ENCODE results near the gene IL15RA.

DNA sequence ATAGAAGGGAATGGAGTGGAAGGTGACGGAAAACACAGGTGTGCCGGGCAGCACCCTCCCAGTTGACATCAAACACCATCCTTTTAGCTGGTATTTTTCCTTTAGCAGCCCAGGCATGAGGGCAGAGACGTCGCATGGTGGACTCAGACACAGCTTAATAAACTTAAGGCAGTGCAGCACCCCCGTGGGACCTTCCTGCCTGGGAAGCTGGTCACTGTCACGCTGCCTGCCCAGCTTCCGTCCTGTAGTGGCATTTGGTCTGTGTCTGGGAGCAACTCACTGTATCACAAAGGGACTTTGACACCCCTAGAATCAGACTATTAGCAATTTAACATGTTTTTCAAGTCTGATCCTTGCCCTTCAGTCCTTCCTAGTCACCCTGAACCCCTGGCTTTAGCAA lies 35.8 kb downstream of the IL15RA start:
- TF ChIP-seq, protein P1, sequence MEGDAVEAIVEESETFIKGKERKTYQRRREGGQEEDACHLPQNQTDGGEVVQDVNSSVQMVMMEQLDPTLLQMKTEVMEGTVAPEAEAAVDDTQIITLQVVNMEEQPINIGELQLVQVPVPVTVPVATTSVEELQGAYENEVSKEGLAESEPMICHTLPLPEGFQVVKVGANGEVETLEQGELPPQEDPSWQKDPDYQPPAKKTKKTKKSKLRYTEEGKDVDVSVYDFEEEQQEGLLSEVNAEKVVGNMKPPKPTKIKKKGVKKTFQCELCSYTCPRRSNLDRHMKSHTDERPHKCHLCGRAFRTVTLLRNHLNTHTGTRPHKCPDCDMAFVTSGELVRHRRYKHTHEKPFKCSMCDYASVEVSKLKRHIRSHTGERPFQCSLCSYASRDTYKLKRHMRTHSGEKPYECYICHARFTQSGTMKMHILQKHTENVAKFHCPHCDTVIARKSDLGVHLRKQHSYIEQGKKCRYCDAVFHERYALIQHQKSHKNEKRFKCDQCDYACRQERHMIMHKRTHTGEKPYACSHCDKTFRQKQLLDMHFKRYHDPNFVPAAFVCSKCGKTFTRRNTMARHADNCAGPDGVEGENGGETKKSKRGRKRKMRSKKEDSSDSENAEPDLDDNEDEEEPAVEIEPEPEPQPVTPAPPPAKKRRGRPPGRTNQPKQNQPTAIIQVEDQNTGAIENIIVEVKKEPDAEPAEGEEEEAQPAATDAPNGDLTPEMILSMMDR (IDR thresholded peaks at IDR 0.05), result no peak
- no peak for TF ChIP-seq POLR2A (IDR thresholded peaks at IDR 0.05)
